Activated B cell treated with CpG ODN at 0.5 μM for 24 hours (primary cell): ENCODE measurements around the gene VSTM5. TPM values are rescaled to one million over a fixed set of nuclear protein-coding genes. Genes with fewer than 3 reads are reported as not detected.
"Not testable (repeated sequence)": the region's sequence is repeated elsewhere in the genome, so short reads cannot be mapped to it uniquely, and the experiment has no call there.

ENCODE experiments used
- ATAC-seq: fragments of 200-7000 bp; cut with Tn5 transposase; one replicate; pipeline ENCODE4 v1.10.0; 2021; ENCODE audit warnings: low read depth, mild to moderate bottlenecking, moderate library complexity
- CTCF ChIA-PET: fragments of 350-600 bp; sonication (Branson Sonifier 250); formaldehyde crosslinking; loops from one replicate; lab custom pipeline; 2021; ENCODE audit warnings: antibody characterized with exemption; lab: Charles Lee
- POLR2A ChIA-PET: fragments of 350-600 bp; sonication (Branson Sonifier 250); formaldehyde crosslinking; loops from one replicate; lab custom pipeline; 2021; ENCODE audit warnings: antibody characterized with exemption; lab: Charles Lee
- DNase-seq: peaks from one replicate; pipeline ENCODE4 v3.0.0; 2022
- H3K27ac Mint-ChIP-seq: one replicate; pipeline ENCODE4 v1.8.0; 2020; ENCODE audit warnings: mixed read lengths
- H3K27me3 Mint-ChIP-seq: one replicate; pipeline ENCODE4 v1.8.0; 2021; ENCODE audit warnings: mixed read lengths
- H3K36me3 Mint-ChIP-seq: one replicate; pipeline ENCODE4 v1.8.0; 2021; ENCODE audit warnings: low read depth, mixed read lengths
- H3K4me1 Mint-ChIP-seq: one replicate; pipeline ENCODE4 v1.8.0; 2021; ENCODE audit warnings: mixed read lengths
- H3K4me3 Mint-ChIP-seq: one replicate; pipeline ENCODE4 v1.8.0; 2020; ENCODE audit warnings: mild to moderate bottlenecking, mixed read lengths
- H3K9me3 Mint-ChIP-seq: one replicate; pipeline ENCODE4 v1.8.0; 2020; ENCODE audit warnings: mixed read lengths
- intact Hi-C: fragments of 100-400 bp; cut with micrococcal nuclease; formaldehyde crosslinking; loops from one replicate; pipeline ENCODE4 v1.15.1; 2024
- total RNA-seq: library from RNA; stranded (reverse); gene quantifications from 2 replicates; pipeline ENCODE4 v1.2.3, GENCODE V29; 2022
- TF ChIP-seq, protein P1 (sequence below): fragments of 200-600 bp; IDR thresholded peaks from one replicate; pipeline ENCODE4 v1.8.0; 2022; ENCODE audit warnings: antibody characterized with exemption, mild to moderate bottlenecking

The VSTM5 gene
- total RNA-seq, 1 donor from 2014 or later, result not detected

DNA sequence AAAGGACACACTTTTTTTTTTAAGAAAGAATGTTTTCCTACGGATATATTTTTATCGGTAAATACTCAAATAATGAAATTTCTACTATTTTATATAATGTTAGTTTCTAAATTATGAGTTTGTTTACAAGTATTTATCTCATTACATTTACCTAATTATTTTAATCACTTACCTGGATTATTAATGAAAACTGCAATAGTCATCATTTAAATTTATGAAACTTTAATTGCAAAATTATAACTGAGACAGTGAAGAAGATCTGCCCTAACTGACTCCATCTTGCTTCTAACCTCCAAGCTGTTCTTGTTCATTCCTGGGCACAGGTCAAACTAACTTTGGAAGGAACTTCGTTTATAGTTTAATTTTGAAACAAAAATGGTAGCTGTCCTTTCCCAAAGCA, 25.2 kb upstream of the VSTM5 start:
- Mint-ChIP-seq H3K27me3 (peaks cover 5% of the 10 kb centered on the region), H3K9me3 (no peaks in the 10 kb centered on the region), H3K4me1 (no peaks in the 10 kb centered on the region), H3K27ac (no peak overlapping the region), H3K36me3 (no peaks in the 10 kb centered on the region), H3K4me3 (no peak overlapping the region)
- DNase-seq (no peak), ATAC-seq (no peak)
- TF ChIP-seq, protein P1, sequence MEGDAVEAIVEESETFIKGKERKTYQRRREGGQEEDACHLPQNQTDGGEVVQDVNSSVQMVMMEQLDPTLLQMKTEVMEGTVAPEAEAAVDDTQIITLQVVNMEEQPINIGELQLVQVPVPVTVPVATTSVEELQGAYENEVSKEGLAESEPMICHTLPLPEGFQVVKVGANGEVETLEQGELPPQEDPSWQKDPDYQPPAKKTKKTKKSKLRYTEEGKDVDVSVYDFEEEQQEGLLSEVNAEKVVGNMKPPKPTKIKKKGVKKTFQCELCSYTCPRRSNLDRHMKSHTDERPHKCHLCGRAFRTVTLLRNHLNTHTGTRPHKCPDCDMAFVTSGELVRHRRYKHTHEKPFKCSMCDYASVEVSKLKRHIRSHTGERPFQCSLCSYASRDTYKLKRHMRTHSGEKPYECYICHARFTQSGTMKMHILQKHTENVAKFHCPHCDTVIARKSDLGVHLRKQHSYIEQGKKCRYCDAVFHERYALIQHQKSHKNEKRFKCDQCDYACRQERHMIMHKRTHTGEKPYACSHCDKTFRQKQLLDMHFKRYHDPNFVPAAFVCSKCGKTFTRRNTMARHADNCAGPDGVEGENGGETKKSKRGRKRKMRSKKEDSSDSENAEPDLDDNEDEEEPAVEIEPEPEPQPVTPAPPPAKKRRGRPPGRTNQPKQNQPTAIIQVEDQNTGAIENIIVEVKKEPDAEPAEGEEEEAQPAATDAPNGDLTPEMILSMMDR, result no peak
- ChIA-PET POLR2A (no interaction called here), CTCF (interaction anchor here (0.6 kb wide), 1 partner anchor 23 kb away, joined by 3 read pairs; no protein-coding TSS in a partner anchor)
- intact Hi-C loops, result no loop called here

DNA sequence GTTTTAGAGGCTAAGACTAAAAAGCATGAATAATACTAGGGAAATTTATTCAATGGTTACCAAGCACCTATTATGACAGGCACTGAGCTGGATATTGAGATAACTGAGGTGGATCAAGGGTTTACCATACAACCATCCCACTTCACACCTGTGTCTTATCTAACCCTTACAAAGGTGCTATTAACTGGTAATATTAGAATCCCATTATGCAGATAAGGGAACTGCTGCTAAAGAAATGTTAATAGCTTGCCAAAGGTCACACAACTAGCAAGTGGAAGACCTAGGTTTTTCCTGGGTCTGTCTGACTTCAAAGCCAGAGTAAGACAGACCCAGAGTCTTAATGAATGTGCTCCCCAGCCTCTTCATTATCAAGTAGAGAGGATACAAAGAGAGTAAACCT, 21.1 kb upstream of the VSTM5 start:
- Mint-ChIP-seq H3K4me1 (no peaks in the 10 kb centered on the region), H3K4me3 (no peak overlapping the region), H3K27me3 (peaks cover 2% of the 10 kb centered on the region), H3K27ac (no peak overlapping the region), H3K36me3 (no peaks in the 10 kb centered on the region), H3K9me3 (no peaks in the 10 kb centered on the region)
- intact Hi-C loops, result no loop called here
- DNase-seq (no peak), ATAC-seq (no peak)
- ChIA-PET POLR2A (no interaction called here), CTCF (no interaction called here)
- TF ChIP-seq, protein P1, result no peak

GRCh38 chr11:93870616-93871015, 20.2 kb upstream of the VSTM5 start:
- intact Hi-C loops, result no loop called here
- Mint-ChIP-seq H3K36me3 (no peaks in the 10 kb centered on the region), H3K4me1 (no peaks in the 10 kb centered on the region), H3K27me3 (peaks cover 2% of the 10 kb centered on the region), H3K9me3 (no peaks in the 10 kb centered on the region), H3K4me3 (no peak overlapping the region), H3K27ac (no peak overlapping the region)
- TF ChIP-seq, protein P1, result no peak
- ATAC-seq (no peak), DNase-seq (no peak)
- POLR2A ChIA-PET, result interaction anchor here (0.6 kb wide), 1 partner anchor 609 kb away, joined by 3 read pairs; no protein-coding TSS in a partner anchor
- CTCF ChIA-PET, result no interaction called here

- Mint-ChIP-seq H3K27ac (no peak overlapping the region), H3K4me1 (no peaks in the 10 kb centered on the region), H3K4me3 (no peak overlapping the region), H3K27me3 (peaks cover 2% of the 10 kb centered on the region), H3K36me3 (no peaks in the 10 kb centered on the region), H3K9me3 (no peaks in the 10 kb centered on the region)
- ChIA-PET POLR2A (no interaction called here), CTCF (no interaction called here)
- intact Hi-C loops, result no loop called here
- DNase-seq (no peak), ATAC-seq (no peak)
- TF ChIP-seq, protein P1, result no peak
Observed at GRCh38 chr11:93869830-93870229, 19.4 kb upstream of the VSTM5 start.

GRCh38 chr11:93868404-93868803, 18.0 kb upstream of the VSTM5 start:
- H3K27ac Mint-ChIP-seq, H3K27me3 Mint-ChIP-seq, H3K4me3 Mint-ChIP-seq, CTCF ChIA-PET, POLR2A ChIA-PET, intact Hi-C loops, H3K9me3 Mint-ChIP-seq, H3K36me3 Mint-ChIP-seq, H3K4me1 Mint-ChIP-seq, DNase-seq, ATAC-seq: not testable (repeated sequence)

GRCh38 chr11:93861808-93862207, 11.4 kb upstream of the VSTM5 start:
- DNase-seq (no peak), ATAC-seq (no peak)
- Mint-ChIP-seq H3K27me3 (no peaks in the 10 kb centered on the region), H3K9me3 (no peaks in the 10 kb centered on the region), H3K4me3 (no peak overlapping the region), H3K4me1 (no peaks in the 10 kb centered on the region), H3K36me3 (no peaks in the 10 kb centered on the region), H3K27ac (no peak overlapping the region)
- TF ChIP-seq, protein P1, result no peak
- intact Hi-C loops, result no loop called here
- ChIA-PET CTCF (no interaction called here), POLR2A (no interaction called here)
